DOHH2 (cell line): Measurements from ENCODE around the gene MAP1B.

Experiments
- EZH2phosphoT487 ChIP-seq: fragments of 200-600 bp; sonication (generic); IDR thresholded peaks from 2 replicates; pipeline ENCODE4 v1.6.1; 2017; ENCODE audit warnings: borderline replicate concordance, mild to moderate bottlenecking, antibody characterized with exemption, low read length, moderate library complexity, mixed read lengths
- TF ChIP-seq, protein P1 (sequence below): fragments of 200-600 bp; sonication (generic); IDR thresholded peaks from one replicate; pipeline ENCODE4 v1.5.1; 2014; ENCODE audit warnings: antibody characterized with exemption, mild to moderate bottlenecking, low read depth, low read length; ENCODE audit not compliant: poor library complexity, severe bottlenecking

- TF ChIP-seq, protein P1, sequence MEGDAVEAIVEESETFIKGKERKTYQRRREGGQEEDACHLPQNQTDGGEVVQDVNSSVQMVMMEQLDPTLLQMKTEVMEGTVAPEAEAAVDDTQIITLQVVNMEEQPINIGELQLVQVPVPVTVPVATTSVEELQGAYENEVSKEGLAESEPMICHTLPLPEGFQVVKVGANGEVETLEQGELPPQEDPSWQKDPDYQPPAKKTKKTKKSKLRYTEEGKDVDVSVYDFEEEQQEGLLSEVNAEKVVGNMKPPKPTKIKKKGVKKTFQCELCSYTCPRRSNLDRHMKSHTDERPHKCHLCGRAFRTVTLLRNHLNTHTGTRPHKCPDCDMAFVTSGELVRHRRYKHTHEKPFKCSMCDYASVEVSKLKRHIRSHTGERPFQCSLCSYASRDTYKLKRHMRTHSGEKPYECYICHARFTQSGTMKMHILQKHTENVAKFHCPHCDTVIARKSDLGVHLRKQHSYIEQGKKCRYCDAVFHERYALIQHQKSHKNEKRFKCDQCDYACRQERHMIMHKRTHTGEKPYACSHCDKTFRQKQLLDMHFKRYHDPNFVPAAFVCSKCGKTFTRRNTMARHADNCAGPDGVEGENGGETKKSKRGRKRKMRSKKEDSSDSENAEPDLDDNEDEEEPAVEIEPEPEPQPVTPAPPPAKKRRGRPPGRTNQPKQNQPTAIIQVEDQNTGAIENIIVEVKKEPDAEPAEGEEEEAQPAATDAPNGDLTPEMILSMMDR: no peak
- no peak for TF ChIP-seq EZH2phosphoT487
Observed at GRCh38 chr5:72171667-72172066, 64.4 kb downstream of the MAP1B start.
